ENCODE data around the gene HMOX1.

HMOX1 gene

DNA sequence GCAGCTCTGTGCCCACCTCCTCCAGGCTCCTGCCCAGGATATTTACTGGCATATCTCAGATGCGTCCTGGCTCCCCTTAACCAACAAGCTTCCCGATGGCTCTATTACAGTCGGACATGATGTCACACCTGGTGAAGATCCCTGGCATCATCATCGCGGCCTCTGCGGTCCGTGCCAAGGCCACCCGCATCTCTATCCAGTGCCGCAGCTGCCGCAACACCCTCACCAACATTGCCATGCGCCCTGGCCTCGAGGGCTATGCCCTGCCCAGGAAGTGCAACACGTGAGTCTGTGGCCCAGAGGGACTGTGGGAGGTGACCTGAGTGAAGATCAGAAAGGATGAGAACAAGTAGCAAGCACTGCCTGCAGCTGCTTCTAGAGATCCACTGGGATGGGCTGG lies 25.5 kb downstream of the HMOX1 start:
- no peak overlapping the region for H3K4me3 ChIP-seq (replicated peaks; ENCODE audit: low read depth, low read length)
- TF ChIP-seq, protein P1, sequence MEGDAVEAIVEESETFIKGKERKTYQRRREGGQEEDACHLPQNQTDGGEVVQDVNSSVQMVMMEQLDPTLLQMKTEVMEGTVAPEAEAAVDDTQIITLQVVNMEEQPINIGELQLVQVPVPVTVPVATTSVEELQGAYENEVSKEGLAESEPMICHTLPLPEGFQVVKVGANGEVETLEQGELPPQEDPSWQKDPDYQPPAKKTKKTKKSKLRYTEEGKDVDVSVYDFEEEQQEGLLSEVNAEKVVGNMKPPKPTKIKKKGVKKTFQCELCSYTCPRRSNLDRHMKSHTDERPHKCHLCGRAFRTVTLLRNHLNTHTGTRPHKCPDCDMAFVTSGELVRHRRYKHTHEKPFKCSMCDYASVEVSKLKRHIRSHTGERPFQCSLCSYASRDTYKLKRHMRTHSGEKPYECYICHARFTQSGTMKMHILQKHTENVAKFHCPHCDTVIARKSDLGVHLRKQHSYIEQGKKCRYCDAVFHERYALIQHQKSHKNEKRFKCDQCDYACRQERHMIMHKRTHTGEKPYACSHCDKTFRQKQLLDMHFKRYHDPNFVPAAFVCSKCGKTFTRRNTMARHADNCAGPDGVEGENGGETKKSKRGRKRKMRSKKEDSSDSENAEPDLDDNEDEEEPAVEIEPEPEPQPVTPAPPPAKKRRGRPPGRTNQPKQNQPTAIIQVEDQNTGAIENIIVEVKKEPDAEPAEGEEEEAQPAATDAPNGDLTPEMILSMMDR (IDR thresholded peaks at IDR 0.05; ENCODE audit: low read length, missing control alignments) = no peak
- no peak for DNase-seq (ENCODE audit: low read depth)

DNA sequence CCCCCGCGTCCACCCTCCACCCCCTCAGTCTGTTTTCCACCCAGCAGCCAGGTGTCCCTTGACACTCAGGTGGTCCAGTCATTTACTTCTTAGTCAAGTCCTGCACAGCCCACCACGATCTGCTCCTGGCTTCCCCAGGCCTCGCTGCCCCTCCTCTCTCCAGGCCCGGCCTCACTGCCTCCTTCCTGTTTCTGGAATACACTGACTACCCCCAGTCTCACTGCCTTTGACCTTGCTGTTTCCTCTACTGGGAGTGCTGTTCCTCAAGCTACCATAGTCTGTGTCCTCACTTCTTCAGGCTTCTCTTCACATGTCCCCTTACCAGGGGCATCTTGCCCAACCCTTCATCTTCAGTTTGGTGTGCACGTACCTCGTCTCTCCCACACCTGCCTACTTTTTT lies 26.5 kb downstream of the HMOX1 start:
- TF ChIP-seq, protein P1 (IDR thresholded peaks at IDR 0.05; ENCODE audit: low read length, missing control alignments) = no peak
- no peak for DNase-seq (ENCODE audit: low read depth)
- no peak overlapping the region for H3K4me3 ChIP-seq (replicated peaks; ENCODE audit: low read depth, low read length)

DNA sequence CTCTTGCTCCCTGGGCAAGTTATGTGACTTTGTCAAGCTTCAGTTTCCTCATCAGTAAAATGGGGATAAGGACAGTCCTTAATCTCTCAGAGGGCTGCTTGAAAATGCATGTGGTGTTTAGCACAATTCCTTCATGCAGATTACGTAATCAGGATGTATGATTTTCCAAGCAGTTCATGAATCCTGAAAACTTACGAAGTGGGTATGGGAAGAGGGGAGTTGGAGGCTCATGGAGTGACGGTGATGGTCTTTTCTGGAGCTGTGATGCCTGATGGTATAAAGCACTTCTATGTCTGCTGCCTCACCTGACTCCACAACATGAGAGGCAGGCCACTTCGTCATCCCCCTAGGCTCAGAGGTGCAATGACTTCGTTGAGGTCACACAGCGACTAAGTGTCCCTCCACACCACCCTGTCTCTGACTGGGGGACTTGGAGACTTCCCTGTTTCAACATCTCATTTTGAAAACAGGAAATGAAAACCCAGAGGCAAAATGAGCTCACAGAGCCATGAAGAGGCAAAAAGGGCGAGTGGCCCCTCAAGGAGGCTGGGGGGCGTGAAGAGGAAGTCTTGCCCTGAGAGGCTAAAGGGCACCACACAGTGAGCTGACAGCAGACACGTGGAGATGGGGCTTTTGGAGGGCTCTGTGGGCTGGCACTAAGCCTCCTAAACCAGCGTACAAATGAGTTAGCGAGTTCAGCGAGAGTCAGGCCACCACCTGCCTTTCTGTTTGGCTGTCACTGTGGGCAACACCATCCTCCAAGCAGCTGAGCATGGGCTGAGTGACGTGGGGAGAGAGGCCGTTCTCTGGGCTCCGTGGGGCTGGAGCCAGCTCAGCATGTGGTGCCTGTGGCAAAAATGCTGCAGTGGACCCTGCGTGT lies 29.1 kb downstream of the HMOX1 start:
- no peak overlapping the region for H3K4me3 ChIP-seq (replicated peaks; ENCODE audit: low read depth, low read length)
- TF ChIP-seq, protein P1 (IDR thresholded peaks at IDR 0.05; ENCODE audit: low read length, missing control alignments) = no peak
- peak; percentile 31 for DNase-seq (ENCODE audit: low read depth)

DNA sequence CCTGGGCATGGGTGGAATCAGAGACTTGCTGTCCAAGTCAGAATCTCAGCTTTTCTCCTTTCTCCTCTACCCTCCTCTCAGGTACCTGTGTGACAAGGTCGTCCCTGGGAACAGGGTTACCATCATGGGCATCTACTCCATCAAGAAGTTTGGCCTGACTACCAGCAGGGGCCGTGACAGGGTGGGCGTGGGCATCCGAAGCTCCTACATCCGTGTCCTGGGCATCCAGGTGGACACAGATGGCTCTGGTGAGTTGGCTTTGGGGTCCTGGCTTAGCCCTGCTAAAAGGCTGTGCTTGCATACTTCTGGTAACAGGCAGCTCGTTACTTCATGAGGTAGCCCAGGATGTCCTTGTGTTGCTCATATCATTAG lies 29.8 kb downstream of the HMOX1 start:
- no peak for DNase-seq (ENCODE audit: low read depth)
- TF ChIP-seq, protein P1 (IDR thresholded peaks at IDR 0.05; ENCODE audit: low read length, missing control alignments) = no peak
- H3K4me3 ChIP-seq (replicated peaks; ENCODE audit: low read depth, low read length) = no peak overlapping the region

DNA sequence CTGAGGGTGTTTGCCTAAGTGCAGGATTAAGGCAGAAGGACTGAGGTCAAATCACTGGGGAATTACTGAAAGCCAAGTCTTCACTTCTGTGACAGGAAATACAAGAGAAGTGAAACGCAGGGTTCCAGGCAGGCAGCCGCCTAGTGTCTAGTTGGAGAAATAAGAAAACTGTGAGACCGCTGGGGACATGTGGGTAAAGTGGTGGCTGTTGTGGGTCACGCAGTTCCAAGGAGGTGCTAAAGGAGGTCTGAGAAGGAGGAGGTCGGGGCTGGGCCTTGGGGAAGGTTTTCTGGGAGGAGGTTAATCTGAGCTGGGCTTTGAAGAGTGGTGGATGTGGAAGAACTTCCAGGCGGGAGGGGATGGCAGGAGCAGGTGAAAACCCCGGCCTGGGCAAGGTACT lies 30.2 kb downstream of the HMOX1 start:
- no peak for DNase-seq (ENCODE audit: low read depth)
- no peak overlapping the region for H3K4me3 ChIP-seq (replicated peaks; ENCODE audit: low read depth, low read length)
- TF ChIP-seq, protein P1 (IDR thresholded peaks at IDR 0.05; ENCODE audit: low read length, missing control alignments) = no peak

DNA sequence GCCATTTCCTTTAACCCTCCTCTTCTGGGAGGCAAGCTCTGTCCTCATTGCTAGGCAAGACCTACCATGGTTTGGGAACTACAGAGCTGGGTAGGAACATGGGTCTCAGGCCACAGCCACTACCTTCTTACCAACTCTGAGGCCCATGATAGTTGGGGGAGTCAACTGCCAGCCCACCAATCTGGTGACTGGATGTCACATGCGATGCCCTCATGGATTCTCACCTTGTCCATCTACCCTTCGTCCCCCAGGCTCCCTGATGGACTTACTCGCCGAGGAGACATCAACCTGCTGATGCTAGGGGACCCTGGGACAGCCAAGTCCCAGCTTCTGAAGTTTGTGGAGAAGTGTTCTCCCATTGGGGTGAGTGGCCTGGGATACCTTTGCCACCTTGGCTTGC lies 32.7 kb downstream of the HMOX1 start:
- TF ChIP-seq, protein P1 (IDR thresholded peaks at IDR 0.05; ENCODE audit: low read length, missing control alignments) = no peak
- DNase-seq (ENCODE audit: low read depth) = no peak
- no peak overlapping the region for H3K4me3 ChIP-seq (replicated peaks; ENCODE audit: low read depth, low read length)

DNA sequence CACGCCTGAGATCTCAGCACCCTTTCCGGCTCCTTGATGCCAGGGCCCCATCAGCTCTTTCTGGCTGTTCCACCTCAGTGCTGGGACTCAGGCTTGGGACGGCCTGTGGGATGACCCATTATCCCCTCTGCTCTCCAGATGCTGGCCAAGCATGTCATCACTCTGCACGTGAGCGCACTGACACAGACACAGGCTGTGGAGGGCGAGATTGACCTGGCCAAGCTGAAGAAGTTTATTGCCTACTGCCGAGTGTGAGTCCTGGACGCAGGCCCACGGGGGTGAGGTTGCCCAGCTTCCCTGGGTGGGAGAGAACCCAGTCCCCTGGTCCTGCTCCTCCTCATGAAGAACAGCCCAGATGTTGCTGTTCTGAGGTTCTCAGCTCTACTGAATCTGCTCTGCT lies 36.7 kb downstream of the HMOX1 start:
- no peak for DNase-seq (ENCODE audit: low read depth)
- TF ChIP-seq, protein P1 (IDR thresholded peaks at IDR 0.05; ENCODE audit: low read length, missing control alignments) = no peak
- no peak overlapping the region for H3K4me3 ChIP-seq (replicated peaks; ENCODE audit: low read depth, low read length)
